ENCODE results near the gene SYNC. TPM values are rescaled to one million over a fixed set of nuclear protein-coding genes. Genes with fewer than 3 reads are reported as not detected.

The SYNC gene
- total and polyA plus RNA-seq, 9 of the 15 experiments (the other 6 are each of a cell fraction or from before 2014, with no cell fraction given), result 0.49 to 1.1 (median 0.87) TPM

DNA sequence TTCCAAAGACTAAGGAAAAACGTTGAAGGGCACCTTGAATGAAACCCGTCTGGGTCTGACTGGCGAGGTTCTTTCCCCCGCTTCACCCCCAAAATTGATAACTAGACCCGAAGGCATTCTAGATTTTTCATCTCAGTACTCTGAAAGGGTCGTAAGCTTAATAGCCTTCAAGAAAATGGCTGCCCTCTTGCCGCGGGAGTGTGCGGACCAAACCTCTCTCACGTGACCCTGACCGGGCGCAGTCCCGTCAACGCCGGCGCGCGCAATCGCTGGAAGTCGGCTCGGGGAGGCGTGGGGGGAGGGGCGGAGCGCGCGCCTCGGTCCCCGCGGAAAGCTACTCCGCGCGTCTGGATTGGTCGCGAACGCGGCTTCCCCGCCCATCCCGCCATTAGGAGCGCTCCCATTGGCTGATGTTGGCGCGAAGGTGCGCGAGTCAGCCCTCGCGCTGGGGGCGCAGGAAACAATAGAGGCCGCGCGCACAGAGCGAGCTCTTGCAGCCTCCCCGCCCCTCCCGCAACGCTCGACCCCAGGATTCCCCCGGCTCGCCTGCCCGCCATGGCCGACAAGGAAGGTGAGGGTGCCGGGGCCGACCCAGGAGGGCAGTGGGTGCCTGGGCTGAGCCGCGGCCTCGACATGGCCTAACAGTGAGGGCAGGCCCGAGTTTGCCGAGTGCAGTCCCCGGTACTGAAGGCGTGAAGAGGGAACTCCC is 51.7 kb downstream of the SYNC start, which contains the start of gene RBBP4:
TSS of gene RBBP4 (plus strand) at position 457 of the 709 bp plus-strand sequence. CDS start at position 556, 99 bp downstream.
- Histone ChIP-seq H3K27me3 (ENCODE audit: control insufficient read depth in 2 of 2, insufficient read depth in 2 of 2, low read length in 2 of 2) (no peaks in the 10 kb centered on the region), H3K4me2 (ENCODE audit: insufficient read depth, low read length) (peak within 1 kb of the TSS; percentile 99), H3K79me2 (ENCODE audit: control insufficient read depth, insufficient read depth, low read length) (peaks cover 87% of the 10 kb centered on the region), H2AFZ (ENCODE audit: low read depth, low read length) (peak within 1 kb of the TSS; percentile 96), H3K4me1 (replicated peaks in 1 of 2; ENCODE audit: control insufficient read depth in 2 of 2, insufficient read depth in 2 of 2, low read length in 2 of 2) (peaks cover 22 to 23% of the 10 kb centered on the region in 2 experiments; a peak in 4 of 5 replicates), H3K4me3 (peak within 1 kb of the TSS; percentile 84), H3K27ac (ENCODE audit: extremely low read depth, low read depth, low read length) (peak within 1 kb of the TSS; percentile 100), H3K9ac (ENCODE audit: insufficient read depth in 1 of 2, low read depth in 2 of 2, low read length in 2 of 2) (peak within 1 kb of the TSS; percentile 99 to 100), H3K9me3 (replicated peaks; ENCODE audit: control insufficient read depth, insufficient read depth, low read depth, low read length) (no peaks in the 10 kb centered on the region), H3K36me3 (ENCODE audit: control insufficient read depth, insufficient read depth, low read length) (peaks cover 53% of the 10 kb centered on the region), H3K9me1 (ENCODE audit: control insufficient read depth, insufficient read depth, low read length) (no peaks in the 10 kb centered on the region), H4K20me1 (replicated peaks; ENCODE audit: control insufficient read depth, insufficient read depth, low read length) (no peaks in the 10 kb centered on the region)
- DNase-seq (ENCODE audit: extremely low read depth in 1 of 4, low spot score in 3 of 4) (peak; percentile 99 to 100 (median 100)), FAIRE-seq (no peak), ATAC-seq (peak; percentile 95)
- in situ Hi-C loops (cut with MboI) (no loop called here), intact Hi-C loops (cut with micrococcal nuclease) (loop anchor here (2.0 kb wide), 1 partner anchor 130 kb away; no protein-coding TSS in a partner anchor)
- WGBS (ENCODE audit: insufficient coverage, low coverage, missing lambda C conversion rate), result under 1% methylated on average over 67 of the region's 67 CpGs
- no TSS peak for BruUV-seq (replicated peaks)
- ChIA-PET CTCF (ENCODE audit: low intra/inter-chr PET ratio) (no interaction called here), POLR2A (interaction anchor here (0.5 to 3.0 kb wide), 30 partner anchors 9 to 1388 kb away, joined by 3 to 12 read pairs (median 3); partner anchors contain the start of gene RNF19B)
- TF ChIP-seq, protein P1, sequence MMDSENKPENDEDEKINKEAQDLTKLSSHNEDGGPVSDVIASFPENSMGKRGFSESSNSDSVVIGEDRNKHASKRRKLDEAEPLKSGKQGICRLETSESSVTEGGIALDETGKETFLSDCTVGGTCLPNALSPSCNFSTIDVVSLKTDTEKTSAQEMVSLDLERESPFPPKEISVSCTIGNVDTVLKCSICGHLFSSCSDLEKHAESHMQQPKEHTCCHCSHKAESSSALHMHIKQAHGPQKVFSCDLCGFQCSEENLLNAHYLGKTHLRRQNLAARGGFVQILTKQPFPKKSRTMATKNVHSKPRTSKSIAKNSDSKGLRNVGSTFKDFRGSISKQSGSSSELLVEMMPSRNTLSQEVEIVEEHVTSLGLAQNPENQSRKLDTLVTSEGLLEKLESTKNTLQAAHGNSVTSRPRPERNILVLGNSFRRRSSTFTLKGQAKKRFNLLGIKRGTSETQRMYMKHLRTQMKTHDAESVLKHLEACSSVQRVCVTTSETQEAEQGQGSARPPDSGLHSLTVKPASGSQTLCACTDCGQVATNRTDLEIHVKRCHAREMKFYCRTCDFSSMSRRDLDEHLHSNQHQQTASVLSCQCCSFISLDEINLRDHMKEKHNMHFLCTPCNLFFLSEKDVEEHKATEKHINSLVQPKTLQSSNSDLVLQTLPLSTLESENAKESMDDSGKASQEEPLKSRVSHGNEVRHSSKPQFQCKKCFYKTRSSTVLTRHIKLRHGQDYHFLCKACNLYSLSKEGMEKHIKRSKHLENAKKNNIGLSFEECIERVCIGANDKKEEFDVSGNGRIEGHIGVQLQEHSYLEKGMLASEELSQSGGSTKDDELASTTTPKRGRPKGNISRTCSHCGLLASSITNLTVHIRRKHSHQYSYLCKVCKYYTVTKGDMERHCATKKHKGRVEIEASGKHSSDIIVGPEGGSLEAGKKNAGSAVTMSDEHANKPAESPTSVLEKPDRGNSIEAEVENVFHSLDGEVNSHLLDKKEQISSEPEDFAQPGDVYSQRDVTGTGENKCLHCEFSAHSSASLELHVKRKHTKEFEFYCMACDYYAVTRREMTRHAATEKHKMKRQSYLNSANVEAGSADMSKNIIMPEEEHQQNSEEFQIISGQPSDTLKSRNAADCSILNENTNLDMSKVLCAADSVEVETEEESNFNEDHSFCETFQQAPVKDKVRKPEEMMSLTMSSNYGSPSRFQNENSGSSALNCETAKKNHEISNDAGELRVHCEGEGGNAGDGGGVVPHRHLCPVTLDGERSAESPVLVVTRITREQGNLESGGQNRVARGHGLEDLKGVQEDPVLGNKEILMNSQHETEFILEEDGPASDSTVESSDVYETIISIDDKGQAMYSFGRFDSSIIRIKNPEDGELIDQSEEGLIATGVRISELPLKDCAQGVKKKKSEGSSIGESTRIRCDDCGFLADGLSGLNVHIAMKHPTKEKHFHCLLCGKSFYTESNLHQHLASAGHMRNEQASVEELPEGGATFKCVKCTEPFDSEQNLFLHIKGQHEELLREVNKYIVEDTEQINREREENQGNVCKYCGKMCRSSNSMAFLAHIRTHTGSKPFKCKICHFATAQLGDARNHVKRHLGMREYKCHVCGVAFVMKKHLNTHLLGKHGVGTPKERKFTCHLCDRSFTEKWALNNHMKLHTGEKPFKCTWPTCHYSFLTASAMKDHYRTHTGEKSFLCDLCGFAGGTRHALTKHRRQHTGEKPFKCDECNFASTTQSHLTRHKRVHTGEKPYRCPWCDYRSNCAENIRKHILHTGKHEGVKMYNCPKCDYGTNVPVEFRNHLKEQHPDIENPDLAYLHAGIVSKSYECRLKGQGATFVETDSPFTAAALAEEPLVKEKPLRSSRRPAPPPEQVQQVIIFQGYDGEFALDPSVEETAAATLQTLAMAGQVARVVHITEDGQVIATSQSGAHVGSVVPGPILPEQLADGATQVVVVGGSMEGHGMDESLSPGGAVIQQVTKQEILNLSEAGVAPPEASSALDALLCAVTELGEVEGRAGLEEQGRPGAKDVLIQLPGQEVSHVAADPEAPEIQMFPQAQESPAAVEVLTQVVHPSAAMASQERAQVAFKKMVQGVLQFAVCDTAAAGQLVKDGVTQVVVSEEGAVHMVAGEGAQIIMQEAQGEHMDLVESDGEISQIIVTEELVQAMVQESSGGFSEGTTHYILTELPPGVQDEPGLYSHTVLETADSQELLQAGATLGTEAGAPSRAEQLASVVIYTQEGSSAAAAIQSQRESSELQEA (IDR thresholded peaks at IDR 0.05; ENCODE audit: low read depth), result no peak
- TF ChIP-seq MIER1 (IDR thresholded peaks at IDR 0.05; ENCODE audit: low read depth) (no peak), HCFC1 (IDR thresholded peaks at IDR 0.05; ENCODE audit: low read depth, low read length) (peak; percentile 66), NR2C1 (IDR thresholded peaks at IDR 0.05) (0 out of 2 replicates have a peak, but pooled peaks have one; percentile 51), NR2C1 (tag; IDR thresholded peaks at IDR 0.05) (peak; percentile 92), SOX6 (IDR thresholded peaks at IDR 0.05) (peak; percentile 81), MEF2A (IDR thresholded peaks at IDR 0.05; ENCODE audit: control insufficient read depth, low read depth, low read length) (no peak), HOXB6 (CRISPR knock-in tag; IDR thresholded peaks at IDR 0.05; ENCODE audit: borderline replicate concordance) (no peak), NCOR1 (IDR thresholded peaks at IDR 0.05) (no peak), ZFP1 (CRISPR knock-in tag; IDR thresholded peaks at IDR 0.05) (peak; percentile 87), ZSCAN29 (IDR thresholded peaks at IDR 0.05) (no peak), SMARCA5 (IDR thresholded peaks at IDR 0.05) (no peak), GATA2 (CRISPR knock-in tag; IDR thresholded peaks at IDR 0.05) (no peak), MCM5 (IDR thresholded peaks at IDR 0.05; ENCODE audit: low read depth) (no peak)
- TF ChIP-seq, protein P2, sequence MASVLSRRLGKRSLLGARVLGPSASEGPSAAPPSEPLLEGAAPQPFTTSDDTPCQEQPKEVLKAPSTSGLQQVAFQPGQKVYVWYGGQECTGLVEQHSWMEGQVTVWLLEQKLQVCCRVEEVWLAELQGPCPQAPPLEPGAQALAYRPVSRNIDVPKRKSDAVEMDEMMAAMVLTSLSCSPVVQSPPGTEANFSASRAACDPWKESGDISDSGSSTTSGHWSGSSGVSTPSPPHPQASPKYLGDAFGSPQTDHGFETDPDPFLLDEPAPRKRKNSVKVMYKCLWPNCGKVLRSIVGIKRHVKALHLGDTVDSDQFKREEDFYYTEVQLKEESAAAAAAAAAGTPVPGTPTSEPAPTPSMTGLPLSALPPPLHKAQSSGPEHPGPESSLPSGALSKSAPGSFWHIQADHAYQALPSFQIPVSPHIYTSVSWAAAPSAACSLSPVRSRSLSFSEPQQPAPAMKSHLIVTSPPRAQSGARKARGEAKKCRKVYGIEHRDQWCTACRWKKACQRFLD (CRISPR knock-in tag; IDR thresholded peaks at IDR 0.05), result peak; percentile 100

Data from K562 (cell line).